HepG2 (cell line): ENCODE data around the gene TPX2. TPM values are rescaled to one million over a fixed set of nuclear protein-coding genes. Genes with fewer than 3 reads are reported as not detected.

Experiments used
- CREM ChIP-seq, 2 experiments: sonication (generic) in 1 of 2; formaldehyde crosslinking in 1 of 2; IDR thresholded peaks; 2 replicates each; pipeline versions ENCODE4 v1.4.0 to v1.6.1; 2016 to 2020; ENCODE audit warnings: antibody characterized with exemption in 1 of 2, mild to moderate bottlenecking in 1 of 2, missing genetic modification reagents in 1 of 2
- MAFK ChIP-seq, 2 experiments: IDR thresholded peaks in 1 of 2; conservative IDR thresholded peaks in 1 of 2; 2 replicates each; pipeline ENCODE4 v1.6.1; 2011; ENCODE audit warnings: improper control_type of control experiment in 2 of 2, low read length in 2 of 2
- ONECUT2 ChIP-seq: sonication (generic); formaldehyde crosslinking; IDR thresholded peaks from 2 replicates; pipeline ENCODE4 v1.4.0; 2020; ENCODE audit warnings: missing genetic modification reagents
- RBM39 ChIP-seq: fragments of 200-400 bp; formaldehyde crosslinking; IDR thresholded peaks from one replicate; pipeline ENCODE4 v1.6.1; 2018; ENCODE audit warnings: antibody characterized with exemption, mild to moderate bottlenecking, low read depth, low read length; ENCODE audit not compliant: poor library complexity, severe bottlenecking
- SOX13 ChIP-seq, 3 experiments: fragments of 450-650 bp in 1 of 3; sonication (generic) in 1 of 3; formaldehyde crosslinking in 1 of 3; IDR thresholded peaks in 2 of 3; conservative IDR thresholded peaks in 1 of 3; 2 replicates each; pipeline versions ENCODE4 v1.5.0 to v1.6.1; 2016 to 2020; ENCODE audit warnings: antibody characterized with exemption in 1 of 3, mild to moderate bottlenecking in 1 of 3, missing compliant biosample characterization in 1 of 3, missing genetic modification reagents in 1 of 3, moderate library complexity in 1 of 3
- polyA plus RNA-seq, 8 experiments: library from polyadenylated mRNA; depleted of rRNA in 3 of 8; stranded (reverse) in 7 of 8; unstranded in 1 of 8; fragments of >200 nt; fragmentation: Illumina TruSeq in 4 of 8; extraction: Trizol in 4 of 8; gene quantifications; 2 replicates each; pipeline versions ENCODE4 v1.2.1 to v1.2.3, GENCODE V29; 2011 to 2016; ENCODE audit warnings: low read depth in 4 of 8, missing spikeins in 1 of 8, mixed read lengths in 1 of 8; ENCODE audit not compliant: insufficient read depth in 1 of 8
- total RNA-seq, 5 experiments: library from RNA; depleted of rRNA; stranded (reverse); fragments of >200 nt; fragmentation: Illumina TruSeq; extraction: Trizol; gene quantifications; 2 replicates each; pipeline ENCODE4 v1.2.3, GENCODE V29; 2016; ENCODE audit warnings: low read depth in 1 of 5
- TF ChIP-seq, protein P1 (sequence below): sonication (generic); formaldehyde crosslinking; IDR thresholded peaks from 2 replicates; pipeline ENCODE4 v1.9.0; 2021; ENCODE audit warnings: missing genetic modification reagents, borderline replicate concordance
- TF ChIP-seq, protein P2 (sequence below): sonication (generic); formaldehyde crosslinking; IDR thresholded peaks from 2 replicates; pipeline ENCODE4 v1.5.1; 2020; ENCODE audit warnings: mild to moderate bottlenecking, missing genetic modification reagents, borderline replicate concordance
- TF ChIP-seq, protein P3 (sequence below): sonication (generic); formaldehyde crosslinking; IDR thresholded peaks from 2 replicates; pipeline ENCODE4 v1.5.0; 2020; ENCODE audit warnings: mild to moderate bottlenecking, missing genetic modification reagents, borderline replicate concordance
- TF ChIP-seq, protein P4 (sequence below): sonication (generic); formaldehyde crosslinking; IDR thresholded peaks from 2 replicates; pipeline ENCODE4 v1.5.0; 2020; ENCODE audit warnings: missing genetic modification reagents, mild to moderate bottlenecking, borderline replicate concordance
- TF ChIP-seq, protein P5 (sequence below): fragments of 450-650 bp; IDR thresholded peaks from 2 replicates; pipeline ENCODE4 v1.6.1; 2017; ENCODE audit warnings: mild to moderate bottlenecking
- TF ChIP-seq, protein P6 (sequence below): sonication (generic); formaldehyde crosslinking; IDR thresholded peaks from 2 replicates; pipeline ENCODE4 v1.5.1; 2020; ENCODE audit warnings: missing genetic modification reagents, mild to moderate bottlenecking, borderline replicate concordance

The TPX2 gene
- total and polyA plus RNA-seq, 2 of the 13 experiments (the other 11 are each of a cell fraction or from before 2014, with no cell fraction given): 34.3 to 124 TPM

DNA sequence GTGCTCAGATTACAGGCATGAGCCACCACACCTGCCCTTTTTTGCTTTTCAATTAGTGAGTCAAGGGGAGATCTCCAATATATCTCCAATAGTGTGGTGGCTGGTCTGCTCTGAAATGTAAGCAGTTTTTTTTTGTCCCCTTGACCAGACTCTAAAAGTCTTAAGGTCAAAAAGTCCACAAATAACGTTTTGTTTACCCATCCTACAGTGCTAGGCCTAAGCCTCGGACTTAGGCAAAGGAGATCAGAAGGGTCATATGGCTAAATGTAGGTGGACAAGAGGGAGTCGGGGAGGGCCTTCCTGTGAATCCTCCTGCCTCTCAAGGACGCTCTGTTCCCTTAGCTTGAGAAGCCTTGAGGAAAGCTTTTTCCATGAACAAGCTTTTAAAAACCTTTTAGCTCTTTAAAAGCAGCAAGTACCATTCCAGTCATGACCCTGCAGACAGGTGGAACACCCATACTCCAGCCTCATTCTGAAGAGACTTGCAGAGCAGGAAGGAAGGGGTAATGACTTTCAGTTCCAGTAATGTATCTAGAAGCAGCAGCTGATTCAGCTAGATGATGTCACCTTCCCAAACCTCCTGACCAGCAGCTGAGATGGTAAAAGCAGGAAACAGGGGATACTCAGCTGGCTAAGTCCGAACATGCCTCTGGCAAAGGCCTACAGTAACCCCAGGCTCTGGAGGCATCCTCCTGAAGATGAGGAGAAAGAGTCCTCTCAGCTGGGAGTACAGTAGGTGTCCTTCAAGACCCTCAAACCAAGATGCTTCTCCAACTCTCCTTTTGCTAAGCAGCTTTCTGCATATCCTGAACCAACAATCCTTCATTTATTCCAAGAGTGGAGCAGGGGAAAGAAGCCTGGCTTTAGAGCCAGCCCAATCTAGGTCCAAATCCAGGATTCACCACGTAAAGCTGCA is 40.0 kb upstream of the TPX2 start (continued):
- TF ChIP-seq, protein P1, sequence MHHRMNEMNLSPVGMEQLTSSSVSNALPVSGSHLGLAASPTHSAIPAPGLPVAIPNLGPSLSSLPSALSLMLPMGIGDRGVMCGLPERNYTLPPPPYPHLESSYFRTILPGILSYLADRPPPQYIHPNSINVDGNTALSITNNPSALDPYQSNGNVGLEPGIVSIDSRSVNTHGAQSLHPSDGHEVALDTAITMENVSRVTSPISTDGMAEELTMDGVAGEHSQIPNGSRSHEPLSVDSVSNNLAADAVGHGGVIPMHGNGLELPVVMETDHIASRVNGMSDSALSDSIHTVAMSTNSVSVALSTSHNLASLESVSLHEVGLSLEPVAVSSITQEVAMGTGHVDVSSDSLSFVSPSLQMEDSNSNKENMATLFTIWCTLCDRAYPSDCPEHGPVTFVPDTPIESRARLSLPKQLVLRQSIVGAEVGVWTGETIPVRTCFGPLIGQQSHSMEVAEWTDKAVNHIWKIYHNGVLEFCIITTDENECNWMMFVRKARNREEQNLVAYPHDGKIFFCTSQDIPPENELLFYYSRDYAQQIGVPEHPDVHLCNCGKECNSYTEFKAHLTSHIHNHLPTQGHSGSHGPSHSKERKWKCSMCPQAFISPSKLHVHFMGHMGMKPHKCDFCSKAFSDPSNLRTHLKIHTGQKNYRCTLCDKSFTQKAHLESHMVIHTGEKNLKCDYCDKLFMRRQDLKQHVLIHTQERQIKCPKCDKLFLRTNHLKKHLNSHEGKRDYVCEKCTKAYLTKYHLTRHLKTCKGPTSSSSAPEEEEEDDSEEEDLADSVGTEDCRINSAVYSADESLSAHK (CRISPR knock-in tag): 0 out of 2 replicates have a peak, but pooled peaks have one; percentile 10
- TF ChIP-seq CREM (IDR thresholded peaks at IDR 0.05): peak; percentile 70; the same call in 1 of the 2 replicates
- no peak for TF ChIP-seq CREM (CRISPR knock-in tag; IDR thresholded peaks at IDR 0.05)
- TF ChIP-seq, protein P2, sequence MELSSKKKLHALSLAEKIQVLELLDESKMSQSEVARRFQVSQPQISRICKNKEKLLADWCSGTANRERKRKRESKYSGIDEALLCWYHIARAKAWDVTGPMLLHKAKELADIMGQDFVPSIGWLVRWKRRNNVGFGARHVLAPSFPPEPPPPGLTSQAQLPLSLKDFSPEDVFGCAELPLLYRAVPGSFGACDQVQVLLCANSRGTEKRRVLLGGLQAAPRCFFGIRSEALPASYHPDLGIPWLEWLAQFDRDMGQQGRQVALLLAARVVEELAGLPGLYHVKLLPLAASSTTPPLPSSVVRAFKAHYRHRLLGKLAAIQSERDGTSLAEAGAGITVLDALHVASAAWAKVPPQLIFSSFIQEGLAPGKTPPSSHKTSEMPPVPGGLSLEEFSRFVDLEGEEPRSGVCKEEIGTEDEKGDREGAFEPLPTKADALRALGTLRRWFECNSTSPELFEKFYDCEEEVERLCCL (CRISPR knock-in tag): no peak
- TF ChIP-seq, protein P3, sequence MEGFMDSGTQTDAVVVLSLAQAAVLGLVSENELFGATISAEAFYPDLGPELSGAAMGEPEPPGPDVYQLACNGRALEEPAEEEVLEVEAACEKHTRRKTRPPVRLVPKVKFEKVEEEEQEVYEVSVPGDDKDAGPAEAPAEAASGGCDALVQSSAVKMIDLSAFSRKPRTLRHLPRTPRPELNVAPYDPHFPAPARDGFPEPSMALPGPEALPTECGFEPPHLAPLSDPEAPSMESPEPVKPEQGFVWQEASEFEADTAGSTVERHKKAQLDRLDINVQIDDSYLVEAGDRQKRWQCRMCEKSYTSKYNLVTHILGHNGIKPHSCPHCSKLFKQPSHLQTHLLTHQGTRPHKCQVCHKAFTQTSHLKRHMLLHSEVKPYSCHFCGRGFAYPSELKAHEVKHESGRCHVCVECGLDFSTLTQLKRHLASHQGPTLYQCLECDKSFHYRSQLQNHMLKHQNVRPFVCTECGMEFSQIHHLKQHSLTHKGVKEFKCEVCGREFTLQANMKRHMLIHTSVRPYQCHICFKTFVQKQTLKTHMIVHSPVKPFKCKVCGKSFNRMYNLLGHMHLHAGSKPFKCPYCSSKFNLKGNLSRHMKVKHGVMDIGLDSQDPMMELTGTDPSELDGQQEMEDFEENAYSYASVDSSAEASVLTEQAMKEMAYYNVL: peak; percentile 25; the same call in 1 of the 2 replicates
- TF ChIP-seq, protein P4, sequence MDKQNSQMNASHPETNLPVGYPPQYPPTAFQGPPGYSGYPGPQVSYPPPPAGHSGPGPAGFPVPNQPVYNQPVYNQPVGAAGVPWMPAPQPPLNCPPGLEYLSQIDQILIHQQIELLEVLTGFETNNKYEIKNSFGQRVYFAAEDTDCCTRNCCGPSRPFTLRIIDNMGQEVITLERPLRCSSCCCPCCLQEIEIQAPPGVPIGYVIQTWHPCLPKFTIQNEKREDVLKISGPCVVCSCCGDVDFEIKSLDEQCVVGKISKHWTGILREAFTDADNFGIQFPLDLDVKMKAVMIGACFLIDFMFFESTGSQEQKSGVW (CRISPR knock-in tag): no peak
- no peak for TF ChIP-seq RBM39
- TF ChIP-seq, protein P5, sequence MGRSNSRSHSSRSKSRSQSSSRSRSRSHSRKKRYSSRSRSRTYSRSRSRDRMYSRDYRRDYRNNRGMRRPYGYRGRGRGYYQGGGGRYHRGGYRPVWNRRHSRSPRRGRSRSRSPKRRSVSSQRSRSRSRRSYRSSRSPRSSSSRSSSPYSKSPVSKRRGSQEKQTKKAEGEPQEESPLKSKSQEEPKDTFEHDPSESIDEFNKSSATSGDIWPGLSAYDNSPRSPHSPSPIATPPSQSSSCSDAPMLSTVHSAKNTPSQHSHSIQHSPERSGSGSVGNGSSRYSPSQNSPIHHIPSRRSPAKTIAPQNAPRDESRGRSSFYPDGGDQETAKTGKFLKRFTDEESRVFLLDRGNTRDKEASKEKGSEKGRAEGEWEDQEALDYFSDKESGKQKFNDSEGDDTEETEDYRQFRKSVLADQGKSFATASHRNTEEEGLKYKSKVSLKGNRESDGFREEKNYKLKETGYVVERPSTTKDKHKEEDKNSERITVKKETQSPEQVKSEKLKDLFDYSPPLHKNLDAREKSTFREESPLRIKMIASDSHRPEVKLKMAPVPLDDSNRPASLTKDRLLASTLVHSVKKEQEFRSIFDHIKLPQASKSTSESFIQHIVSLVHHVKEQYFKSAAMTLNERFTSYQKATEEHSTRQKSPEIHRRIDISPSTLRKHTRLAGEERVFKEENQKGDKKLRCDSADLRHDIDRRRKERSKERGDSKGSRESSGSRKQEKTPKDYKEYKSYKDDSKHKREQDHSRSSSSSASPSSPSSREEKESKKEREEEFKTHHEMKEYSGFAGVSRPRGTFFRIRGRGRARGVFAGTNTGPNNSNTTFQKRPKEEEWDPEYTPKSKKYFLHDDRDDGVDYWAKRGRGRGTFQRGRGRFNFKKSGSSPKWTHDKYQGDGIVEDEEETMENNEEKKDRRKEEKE: no peak
- TF ChIP-seq SOX13 (IDR thresholded peaks at IDR 0.05): peak; percentile 36; the same call in 1 of the 2 replicates
- peak in 1 of 2 experiments; percentile 81; a peak in 2 of 4 replicates for TF ChIP-seq SOX13 (CRISPR knock-in tag; conservative IDR thresholded peaks at IDR 0.05 in 1 of 2, IDR thresholded peaks at IDR 0.05 in 1 of 2)
- TF ChIP-seq, protein P6, sequence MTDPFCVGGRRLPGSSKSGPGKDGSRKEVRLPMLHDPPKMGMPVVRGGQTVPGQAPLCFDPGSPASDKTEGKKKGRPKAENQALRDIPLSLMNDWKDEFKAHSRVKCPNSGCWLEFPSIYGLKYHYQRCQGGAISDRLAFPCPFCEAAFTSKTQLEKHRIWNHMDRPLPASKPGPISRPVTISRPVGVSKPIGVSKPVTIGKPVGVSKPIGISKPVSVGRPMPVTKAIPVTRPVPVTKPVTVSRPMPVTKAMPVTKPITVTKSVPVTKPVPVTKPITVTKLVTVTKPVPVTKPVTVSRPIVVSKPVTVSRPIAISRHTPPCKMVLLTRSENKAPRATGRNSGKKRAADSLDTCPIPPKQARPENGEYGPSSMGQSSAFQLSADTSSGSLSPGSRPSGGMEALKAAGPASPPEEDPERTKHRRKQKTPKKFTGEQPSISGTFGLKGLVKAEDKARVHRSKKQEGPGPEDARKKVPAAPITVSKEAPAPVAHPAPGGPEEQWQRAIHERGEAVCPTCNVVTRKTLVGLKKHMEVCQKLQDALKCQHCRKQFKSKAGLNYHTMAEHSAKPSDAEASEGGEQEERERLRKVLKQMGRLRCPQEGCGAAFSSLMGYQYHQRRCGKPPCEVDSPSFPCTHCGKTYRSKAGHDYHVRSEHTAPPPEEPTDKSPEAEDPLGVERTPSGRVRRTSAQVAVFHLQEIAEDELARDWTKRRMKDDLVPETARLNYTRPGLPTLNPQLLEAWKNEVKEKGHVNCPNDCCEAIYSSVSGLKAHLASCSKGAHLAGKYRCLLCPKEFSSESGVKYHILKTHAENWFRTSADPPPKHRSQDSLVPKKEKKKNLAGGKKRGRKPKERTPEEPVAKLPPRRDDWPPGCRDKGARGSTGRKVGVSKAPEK (CRISPR knock-in tag): no peak
- peak in 1 of 2 experiments; percentile 33 for TF ChIP-seq MAFK (conservative IDR thresholded peaks at IDR 0.05 in 1 of 2, IDR thresholded peaks at IDR 0.05 in 1 of 2; ENCODE audit: low read length in 2 of 2)
- peak; percentile 56; the same call in 1 of the 2 replicates for TF ChIP-seq ONECUT2 (CRISPR knock-in tag)
